Measurements from ENCODE around the gene OR13C3. TPM values are rescaled to one million over a fixed set of nuclear protein-coding genes. Genes with fewer than 3 reads are reported as not detected.
"Not testable (repeated sequence)": the region's sequence is repeated elsewhere in the genome, so short reads cannot be mapped to it uniquely, and the experiment has no call there.

OR13C3 gene
- total RNA-seq = not detected

- Mint-ChIP-seq H3K36me3 (no peaks in the 10 kb centered on the region), H3K9me3 (no peaks in the 10 kb centered on the region), H3K27ac (no peak within 1 kb of the TSS), H3K4me3 (no peak within 1 kb of the TSS), H3K4me1 (no peaks in the 10 kb centered on the region), H3K27me3 (no peaks in the 10 kb centered on the region)
- POLR2A ChIA-PET = no interaction called here
- no peak for DNase-seq
- ATAC-seq (ENCODE audit: low read depth) = no peak
Measured at GRCh38 chr9:104536756-104537155, at the start of gene OR13C3. TSS of gene OR13C3 (minus strand) at chr9:104536856. CDS start at chr9:104536723, 133 bp downstream.

DNA sequence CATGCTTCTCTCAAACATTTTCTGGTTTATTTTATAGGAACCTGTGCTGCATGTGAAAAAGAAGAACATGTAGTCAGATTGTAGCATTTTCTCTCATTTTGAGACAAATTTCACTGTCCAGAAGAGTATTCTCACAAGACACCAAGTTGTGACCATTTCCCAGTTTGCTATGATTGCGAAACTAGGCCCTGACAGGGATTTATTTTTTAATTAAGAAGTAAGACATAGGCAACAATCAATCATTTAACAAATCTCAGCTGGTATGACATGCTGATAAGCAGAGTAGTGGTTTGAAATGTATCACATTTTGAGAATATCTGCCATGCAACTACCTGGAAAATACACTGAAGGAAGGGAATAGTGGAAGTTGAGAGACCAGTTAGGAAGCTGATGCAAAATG is 43.9 kb upstream of the OR13C3 start:
- H3K4me3 Mint-ChIP-seq = no peak overlapping the region

GRCh38 chr9:104577263-104577662 is 40.6 kb upstream of the OR13C3 start:
- H3K36me3 Mint-ChIP-seq = no peaks in the 10 kb centered on the region
- POLR2A ChIA-PET = no interaction called here
- peaks cover 3% of the 10 kb centered on the region for H3K27me3 Mint-ChIP-seq
- DNase-seq (no peak), ATAC-seq (ENCODE audit: low read depth) (no peak)
- H3K4me1 Mint-ChIP-seq = no peaks in the 10 kb centered on the region
- no peaks in the 10 kb centered on the region for H3K9me3 Mint-ChIP-seq
- H3K27ac Mint-ChIP-seq = no peak overlapping the region
- no peak overlapping the region for H3K4me3 Mint-ChIP-seq

More for the DNA sequence above, 43.9 kb upstream of the OR13C3 start:
- Mint-ChIP-seq H3K36me3 (no peaks in the 10 kb centered on the region), H3K27ac (no peak overlapping the region), H3K9me3 (no peaks in the 10 kb centered on the region), H3K27me3 (peaks cover 3% of the 10 kb centered on the region), H3K4me1 (no peaks in the 10 kb centered on the region)
- ATAC-seq (ENCODE audit: low read depth) (no peak), DNase-seq (no peak)
- POLR2A ChIA-PET = no interaction called here

DNA sequence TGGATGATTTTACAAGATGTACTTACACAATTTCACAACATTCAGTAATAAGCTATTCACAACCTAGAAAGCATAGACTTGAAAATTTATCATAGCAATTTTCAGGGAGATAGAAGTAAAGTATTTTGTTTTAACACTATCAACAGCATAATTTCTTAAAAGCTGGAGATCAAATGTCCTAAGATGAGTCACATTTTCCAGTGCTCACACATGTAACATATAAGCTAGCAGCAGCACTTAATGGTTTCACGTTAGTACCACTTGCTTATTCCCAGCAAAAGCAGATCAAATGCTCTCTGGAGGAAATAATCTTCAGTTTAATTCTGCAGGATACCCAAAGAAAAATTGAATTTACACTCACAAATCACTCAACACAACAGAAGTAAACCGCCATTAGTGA is 38.8 kb upstream of the OR13C3 start:
- POLR2A ChIA-PET = no interaction called here
- Mint-ChIP-seq H3K27ac (no peak overlapping the region), H3K27me3 (peaks cover 3% of the 10 kb centered on the region), H3K36me3 (no peaks in the 10 kb centered on the region), H3K4me1 (no peaks in the 10 kb centered on the region), H3K9me3 (peaks cover 2% of the 10 kb centered on the region), H3K4me3 (no peak overlapping the region)
- DNase-seq (no peak), ATAC-seq (ENCODE audit: low read depth) (no peak)

GRCh38 chr9:104572612-104573011 is 36.0 kb upstream of the OR13C3 start:
- Mint-ChIP-seq H3K4me3 (no peak overlapping the region), H3K36me3 (no peaks in the 10 kb centered on the region), H3K27ac (no peak overlapping the region), H3K4me1 (no peaks in the 10 kb centered on the region), H3K9me3 (peaks cover 2% of the 10 kb centered on the region), H3K27me3 (peaks cover 3% of the 10 kb centered on the region)
- POLR2A ChIA-PET = no interaction called here
- DNase-seq (no peak), ATAC-seq (ENCODE audit: low read depth) (no peak)

DNA sequence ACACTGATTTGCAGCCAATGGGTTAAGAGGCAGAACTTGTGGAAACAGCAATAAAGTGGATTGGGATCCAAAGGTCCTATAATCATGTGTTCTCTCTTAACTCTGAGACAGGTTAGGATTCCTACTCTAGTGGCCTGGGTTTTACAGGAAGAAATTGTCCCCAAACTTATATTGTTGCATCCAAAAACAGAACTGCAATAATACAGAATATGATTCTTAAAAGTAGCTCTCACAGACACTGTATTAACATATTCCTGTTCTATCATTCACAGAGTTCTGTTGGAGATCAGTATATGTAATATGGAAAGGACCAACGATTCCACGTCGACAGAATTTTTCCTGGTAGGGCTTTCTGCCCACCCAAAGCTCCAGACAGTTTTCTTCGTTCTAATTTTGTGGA is 32.2 kb upstream of the OR13C3 start, which contains the start of gene OR13C8:
OR13C8 (plus strand) TSS at position 301 of the 400 bp plus-strand sequence; CDS start at position 301, 0 bp downstream.
- Mint-ChIP-seq H3K27me3 (no peaks in the 10 kb centered on the region), H3K27ac (no peak within 1 kb of the TSS), H3K36me3 (no peaks in the 10 kb centered on the region), H3K9me3 (peaks cover 2% of the 10 kb centered on the region), H3K4me3 (no peak within 1 kb of the TSS), H3K4me1 (no peaks in the 10 kb centered on the region)
- DNase-seq (no peak), ATAC-seq (ENCODE audit: low read depth) (no peak)
- POLR2A ChIA-PET = no interaction called here

- POLR2A ChIA-PET = no interaction called here
- Mint-ChIP-seq H3K4me3 (no peak overlapping the region), H3K4me1 (no peaks in the 10 kb centered on the region), H3K36me3 (no peaks in the 10 kb centered on the region), H3K9me3 (no peaks in the 10 kb centered on the region), H3K27ac (no peak overlapping the region), H3K27me3 (no peaks in the 10 kb centered on the region)
- DNase-seq = no peak
- ATAC-seq (ENCODE audit: low read depth) = no peak
Measured at GRCh38 chr9:104564358-104564757, 27.7 kb upstream of the OR13C3 start.

GRCh38 chr9:104556830-104557634 is 20.4 kb upstream of the OR13C3 start:
- no peaks in the 10 kb centered on the region for H3K4me1 Mint-ChIP-seq
- DNase-seq (no peak), ATAC-seq (ENCODE audit: low read depth) (no peak)
- no peaks in the 10 kb centered on the region for H3K27me3 Mint-ChIP-seq
- no peak overlapping the region for H3K27ac Mint-ChIP-seq
- H3K9me3 Mint-ChIP-seq = peaks cover 5% of the 10 kb centered on the region
- H3K4me3 Mint-ChIP-seq = no peak overlapping the region
- POLR2A ChIA-PET = no interaction called here
- H3K36me3 Mint-ChIP-seq = no peaks in the 10 kb centered on the region

GRCh38 chr9:104555521-104555920 is 18.9 kb upstream of the OR13C3 start:
- no peak overlapping the region for H3K4me3 Mint-ChIP-seq
- H3K9me3 Mint-ChIP-seq = peaks cover 5% of the 10 kb centered on the region
- no peaks in the 10 kb centered on the region for H3K4me1 Mint-ChIP-seq
- no peaks in the 10 kb centered on the region for H3K27me3 Mint-ChIP-seq
- ATAC-seq (ENCODE audit: low read depth) (no peak), DNase-seq (no peak)
- H3K27ac Mint-ChIP-seq = no peak overlapping the region
- POLR2A ChIA-PET = no interaction called here
- no peaks in the 10 kb centered on the region for H3K36me3 Mint-ChIP-seq

DNA sequence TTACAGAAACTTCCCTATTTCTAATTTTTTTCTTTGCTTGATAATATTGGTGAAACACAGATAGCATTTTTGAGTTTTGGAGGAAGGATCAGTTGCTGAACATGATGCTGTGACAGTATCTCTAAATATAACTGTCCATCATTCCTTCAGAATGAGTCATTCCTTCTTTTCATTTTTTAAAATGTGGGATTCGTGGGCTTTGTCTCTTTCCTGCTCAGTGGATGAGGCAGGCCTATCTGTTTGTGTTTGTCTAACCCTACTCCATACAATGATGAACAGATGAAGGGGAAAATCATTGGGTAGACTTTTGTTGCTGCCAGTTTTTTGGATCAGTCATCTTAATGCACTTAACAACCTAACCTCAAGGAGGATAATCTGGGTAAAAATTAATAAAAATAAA is 16.6 kb upstream of the OR13C3 start:
- POLR2A ChIA-PET = no interaction called here
- Mint-ChIP-seq H3K9me3 (peaks cover 5% of the 10 kb centered on the region), H3K36me3 (no peaks in the 10 kb centered on the region), H3K4me3 (no peak overlapping the region), H3K27me3 (no peaks in the 10 kb centered on the region), H3K27ac (no peak overlapping the region), H3K4me1 (no peaks in the 10 kb centered on the region)
- ATAC-seq (ENCODE audit: low read depth) (no peak), DNase-seq (no peak)

GRCh38 chr9:104544644-104545043 is 8.0 kb upstream of the OR13C3 start:
- Mint-ChIP-seq H3K4me1 (no peaks in the 10 kb centered on the region), H3K27me3 (no peaks in the 10 kb centered on the region)
- POLR2A ChIA-PET = no interaction called here

GRCh38 chr9:104539275-104539674 is 2.6 kb upstream of the OR13C3 start:
- no peaks in the 10 kb centered on the region for H3K9me3 Mint-ChIP-seq
- no peak overlapping the region for H3K27ac Mint-ChIP-seq
- H3K36me3 Mint-ChIP-seq = no peaks in the 10 kb centered on the region
- no peaks in the 10 kb centered on the region for H3K4me1 Mint-ChIP-seq
- ATAC-seq (ENCODE audit: low read depth) (no peak), DNase-seq (no peak)
- no peak overlapping the region for H3K4me3 Mint-ChIP-seq
- H3K27me3 Mint-ChIP-seq = no peaks in the 10 kb centered on the region
- POLR2A ChIA-PET = no interaction called here

More at GRCh38 chr9:104544644-104545043, 8.0 kb upstream of the OR13C3 start:
- Mint-ChIP-seq H3K4me3 (no peak overlapping the region), H3K27ac (no peak overlapping the region), H3K36me3 (no peaks in the 10 kb centered on the region), H3K9me3 (no peaks in the 10 kb centered on the region)
- ATAC-seq (ENCODE audit: low read depth) = no peak
- no peak for DNase-seq

DNA sequence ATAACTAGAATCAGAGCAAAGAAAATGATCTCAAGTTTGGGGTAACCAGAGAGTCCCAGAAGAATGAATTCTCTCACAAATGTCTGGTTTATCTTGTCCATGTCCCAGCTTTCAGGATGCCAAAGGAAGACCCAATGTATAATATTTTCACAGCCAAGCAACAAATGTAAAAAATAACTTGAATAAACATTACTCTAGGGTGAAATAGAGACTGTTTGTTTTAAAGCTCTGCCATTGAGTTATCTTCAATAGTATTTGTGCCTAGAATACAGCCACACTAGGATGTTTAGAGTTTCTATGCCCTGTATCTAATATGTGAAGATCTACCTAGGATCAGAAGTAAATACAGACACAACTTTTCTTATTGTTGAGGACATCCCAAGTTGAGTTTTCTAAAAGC is 9.5 kb downstream of the OR13C3 start, which contains the start of gene OR13C4:
OR13C4 (minus strand) TSS at position 101 of the 400 bp plus-strand sequence; CDS start at position 101, 0 bp downstream.
- no peak for DNase-seq
- Mint-ChIP-seq H3K9me3 (peaks cover 1% of the 10 kb centered on the region), H3K4me1 (no peaks in the 10 kb centered on the region), H3K27me3 (no peaks in the 10 kb centered on the region), H3K4me3 (no peak within 1 kb of the TSS), H3K27ac (no peak within 1 kb of the TSS), H3K36me3 (no peaks in the 10 kb centered on the region)
- POLR2A ChIA-PET = no interaction called here
- no peak for ATAC-seq (ENCODE audit: low read depth)

DNA sequence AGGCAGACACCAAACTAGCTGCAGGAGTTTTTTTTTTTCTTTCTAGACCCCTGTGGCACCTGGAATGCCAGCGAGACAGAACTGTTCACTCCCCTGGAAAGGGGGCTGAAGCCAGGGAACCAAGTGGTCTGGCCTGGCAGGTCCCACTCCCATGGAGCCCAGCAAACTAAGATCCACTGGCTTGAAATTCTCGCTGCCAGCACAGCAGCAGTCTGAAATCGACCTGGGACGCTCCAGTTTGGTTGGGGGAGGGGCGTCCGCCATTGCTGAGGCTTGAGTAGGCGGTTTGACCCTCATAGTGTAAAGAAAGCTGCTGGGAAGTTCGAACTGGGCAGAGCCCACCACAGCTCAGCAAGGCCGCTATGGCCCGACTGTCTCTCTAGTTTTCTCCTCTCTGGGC is 16.4 kb downstream of the OR13C3 start:
- H3K4me1 Mint-ChIP-seq; DNase-seq; POLR2A ChIA-PET; H3K27me3 Mint-ChIP-seq; H3K4me3 Mint-ChIP-seq; H3K9me3 Mint-ChIP-seq; H3K27ac Mint-ChIP-seq; H3K36me3 Mint-ChIP-seq; ATAC-seq (ENCODE audit: low read depth): not testable (repeated sequence)
